NT2/D1 (cell line): ENCODE data around the gene CEP78.
"Not testable (repeated sequence)": the region's sequence is repeated elsewhere in the genome, so short reads cannot be mapped to it uniquely, and the experiment has no call there.

Experiments used
- DNase-seq: peaks from one replicate; pipeline ENCODE4 v3.0.0-alpha.2; 2011; ENCODE audit warnings: low read depth, low spot score
- H3K27me3 ChIP-seq: 2 replicates; pipeline ENCODE4 v1.6.0; 2011; ENCODE audit warnings: mild to moderate bottlenecking; ENCODE audit not compliant: insufficient read length, insufficient read depth
- H3K36me3 ChIP-seq: 2 replicates; pipeline ENCODE4 v1.6.1; 2011; ENCODE audit warnings: mild to moderate bottlenecking, low read length, mixed read lengths; ENCODE audit not compliant: insufficient read depth, insufficient read length
- H3K4me1 ChIP-seq: 2 replicates; pipeline ENCODE4 v1.5.1; 2011; ENCODE audit not compliant: insufficient read depth, insufficient read length
- H3K4me3 ChIP-seq: 2 replicates; pipeline ENCODE4 v1.5.1; 2011; ENCODE audit warnings: low read depth; ENCODE audit not compliant: insufficient read length
- H3K9ac ChIP-seq: 2 replicates; pipeline ENCODE4 v1.6.0; 2011; ENCODE audit warnings: low read depth; ENCODE audit not compliant: insufficient read length
- H3K9me3 ChIP-seq: 2 replicates; pipeline ENCODE4 v1.5.1; 2011; ENCODE audit warnings: mild to moderate bottlenecking, low read length; ENCODE audit not compliant: insufficient read depth
- SUZ12 ChIP-seq: IDR thresholded peaks from 2 replicates; pipeline ENCODE4 v1.6.1; 2011; ENCODE audit not compliant: insufficient read length, insufficient read depth; ENCODE audit errors: extremely low read depth
- YY1 ChIP-seq: IDR thresholded peaks from 2 replicates; pipeline ENCODE4 v1.6.1; 2011; ENCODE audit not compliant: insufficient read length, insufficient read depth
- ZNF274 ChIP-seq: IDR thresholded peaks from 2 replicates; pipeline ENCODE4 v1.6.1; 2011; ENCODE audit warnings: mild to moderate bottlenecking, low read depth, low read length

Gene CEP78

GRCh38 chr9:78196258-78196657 is 39.6 kb upstream of the CEP78 start:
- Histone ChIP-seq H3K9ac (no peak overlapping the region), H3K4me3 (no peak overlapping the region), H3K4me1 (peaks cover 1% of the 10 kb centered on the region), H3K36me3 (no peaks in the 10 kb centered on the region), H3K27me3 (no peaks in the 10 kb centered on the region), H3K9me3 (no peaks in the 10 kb centered on the region)
- no peak for TF ChIP-seq SUZ12
- TF ChIP-seq ZNF274: no peak
- TF ChIP-seq YY1: no peak
- no peak for DNase-seq

DNA sequence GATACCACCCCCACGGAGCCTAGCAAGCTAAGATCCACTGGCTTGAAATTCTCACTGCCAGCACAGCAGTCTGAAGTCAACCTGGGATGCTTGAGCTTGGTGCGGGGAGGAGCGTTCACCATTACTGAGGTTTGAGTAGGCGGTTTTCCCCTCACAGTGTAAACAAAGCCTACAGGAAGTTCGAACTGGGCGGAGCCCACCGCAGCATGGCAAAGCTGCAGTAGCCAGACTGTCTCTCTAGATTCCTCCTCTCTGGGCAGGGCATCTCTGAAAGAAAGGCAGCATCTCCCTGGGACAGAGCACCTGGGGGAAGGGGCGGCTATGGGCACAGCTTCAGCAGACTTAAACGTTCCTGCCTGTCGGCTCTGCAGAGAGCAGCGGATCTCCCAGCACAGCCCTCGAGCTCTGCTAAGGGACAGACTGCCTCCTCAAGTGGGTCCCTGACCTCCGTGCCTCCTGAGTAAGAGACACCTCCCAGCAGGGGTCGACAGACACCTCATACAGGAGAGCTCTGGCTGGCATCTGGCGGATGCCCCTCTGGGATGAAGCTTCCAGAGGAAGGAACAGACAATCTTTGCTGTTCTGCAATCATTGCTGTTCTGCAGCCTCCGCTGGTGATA is 34.6 kb upstream of the CEP78 start:
- not testable (repeated sequence) for H3K4me1 ChIP-seq, H3K4me3 ChIP-seq, DNase-seq, H3K27me3 ChIP-seq, H3K9ac ChIP-seq, H3K36me3 ChIP-seq, H3K9me3 ChIP-seq

DNA sequence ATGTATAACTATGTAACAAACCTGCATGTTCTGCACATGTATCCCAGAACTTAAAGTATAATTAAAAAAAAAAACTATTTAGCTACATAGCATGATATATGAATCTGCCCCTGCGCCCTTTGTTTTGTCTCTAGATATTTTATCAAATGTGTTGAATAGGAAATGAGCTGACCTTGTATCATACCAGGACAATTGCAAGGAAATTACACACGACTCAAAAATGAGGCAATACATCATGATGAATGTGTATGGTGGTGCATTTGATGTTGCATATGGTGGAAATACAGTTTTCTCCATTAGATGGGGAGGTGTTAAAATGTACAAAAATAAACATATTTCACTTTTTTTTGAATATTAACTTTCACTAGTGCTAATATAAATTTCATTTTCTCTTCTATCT is 28.6 kb upstream of the CEP78 start:
- Histone ChIP-seq H3K4me1 (no peaks in the 10 kb centered on the region), H3K4me3 (no peak overlapping the region), H3K27me3 (no peaks in the 10 kb centered on the region), H3K9me3 (no peaks in the 10 kb centered on the region), H3K36me3 (no peaks in the 10 kb centered on the region), H3K9ac (no peak overlapping the region)
- no peak for DNase-seq
- TF ChIP-seq ZNF274 (no peak), SUZ12 (no peak), YY1 (no peak)

- DNase-seq: no peak
- H3K4me1 ChIP-seq: no peaks in the 10 kb centered on the region
- TF ChIP-seq YY1 (no peak), SUZ12 (no peak), ZNF274 (no peak)
- no peaks in the 10 kb centered on the region for H3K9me3 ChIP-seq
- H3K27me3 ChIP-seq: no peaks in the 10 kb centered on the region
- H3K36me3 ChIP-seq: no peaks in the 10 kb centered on the region
- no peak overlapping the region for H3K9ac ChIP-seq
- H3K4me3 ChIP-seq: no peak overlapping the region
Measured at GRCh38 chr9:78207901-78208300, 28.0 kb upstream of the CEP78 start.

- Histone ChIP-seq H3K27me3 (no peaks in the 10 kb centered on the region), H3K4me3 (no peak overlapping the region), H3K9me3 (no peaks in the 10 kb centered on the region), H3K9ac (no peak overlapping the region), H3K36me3 (no peaks in the 10 kb centered on the region), H3K4me1 (no peaks in the 10 kb centered on the region)
- no peak for DNase-seq
- TF ChIP-seq SUZ12 (no peak), YY1 (no peak), ZNF274 (no peak)
Measured at GRCh38 chr9:78209127-78209526, 26.7 kb upstream of the CEP78 start.

- no peak overlapping the region for H3K9ac ChIP-seq
- TF ChIP-seq ZNF274 (no peak), SUZ12 (no peak), YY1 (no peak)
Measured at GRCh38 chr9:78210841-78211301, 25.0 kb upstream of the CEP78 start.

DNA sequence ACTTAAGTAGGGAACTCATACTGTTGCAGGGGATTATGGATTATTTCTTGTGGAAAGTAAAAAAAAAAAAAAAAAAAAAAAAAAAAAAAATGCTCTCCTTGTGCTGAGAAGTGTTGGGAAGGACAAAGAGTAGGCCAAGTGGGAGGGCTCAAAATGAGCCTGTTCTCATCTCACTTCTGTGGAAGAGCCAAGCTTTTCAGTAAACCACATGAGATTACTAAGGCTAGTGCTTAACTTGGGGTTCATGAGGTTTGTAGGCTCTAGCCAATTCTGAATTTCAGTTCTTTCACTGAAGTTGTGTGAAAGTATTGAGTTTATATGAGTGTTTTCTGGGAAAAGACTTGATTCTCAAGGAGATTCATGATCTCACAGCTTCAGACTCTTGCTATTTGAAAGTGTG is 23.0 kb upstream of the CEP78 start:
- Histone ChIP-seq H3K9ac (no peak overlapping the region), H3K4me3 (no peak overlapping the region), H3K9me3 (no peaks in the 10 kb centered on the region), H3K27me3 (no peaks in the 10 kb centered on the region), H3K4me1 (no peaks in the 10 kb centered on the region), H3K36me3 (no peaks in the 10 kb centered on the region)
- no peak for TF ChIP-seq SUZ12
- TF ChIP-seq ZNF274: no peak
- TF ChIP-seq YY1: no peak
- DNase-seq: no peak

More at GRCh38 chr9:78210841-78211301, 25.0 kb upstream of the CEP78 start:
- H3K4me1 ChIP-seq: no peaks in the 10 kb centered on the region
- H3K4me3 ChIP-seq: no peak overlapping the region
- H3K27me3 ChIP-seq: no peaks in the 10 kb centered on the region
- no peaks in the 10 kb centered on the region for H3K36me3 ChIP-seq
- no peaks in the 10 kb centered on the region for H3K9me3 ChIP-seq
- no peak for DNase-seq

GRCh38 chr9:78213712-78214111 is 22.2 kb upstream of the CEP78 start:
- Histone ChIP-seq H3K9ac (no peak overlapping the region), H3K9me3 (no peaks in the 10 kb centered on the region), H3K27me3 (no peaks in the 10 kb centered on the region), H3K4me1 (no peaks in the 10 kb centered on the region), H3K4me3 (no peak overlapping the region), H3K36me3 (no peaks in the 10 kb centered on the region)
- no peak for TF ChIP-seq YY1
- TF ChIP-seq SUZ12: no peak
- TF ChIP-seq ZNF274: no peak
- DNase-seq: no peak
